ENCODE measurements around the gene TRIM17.

Gene TRIM17

DNA sequence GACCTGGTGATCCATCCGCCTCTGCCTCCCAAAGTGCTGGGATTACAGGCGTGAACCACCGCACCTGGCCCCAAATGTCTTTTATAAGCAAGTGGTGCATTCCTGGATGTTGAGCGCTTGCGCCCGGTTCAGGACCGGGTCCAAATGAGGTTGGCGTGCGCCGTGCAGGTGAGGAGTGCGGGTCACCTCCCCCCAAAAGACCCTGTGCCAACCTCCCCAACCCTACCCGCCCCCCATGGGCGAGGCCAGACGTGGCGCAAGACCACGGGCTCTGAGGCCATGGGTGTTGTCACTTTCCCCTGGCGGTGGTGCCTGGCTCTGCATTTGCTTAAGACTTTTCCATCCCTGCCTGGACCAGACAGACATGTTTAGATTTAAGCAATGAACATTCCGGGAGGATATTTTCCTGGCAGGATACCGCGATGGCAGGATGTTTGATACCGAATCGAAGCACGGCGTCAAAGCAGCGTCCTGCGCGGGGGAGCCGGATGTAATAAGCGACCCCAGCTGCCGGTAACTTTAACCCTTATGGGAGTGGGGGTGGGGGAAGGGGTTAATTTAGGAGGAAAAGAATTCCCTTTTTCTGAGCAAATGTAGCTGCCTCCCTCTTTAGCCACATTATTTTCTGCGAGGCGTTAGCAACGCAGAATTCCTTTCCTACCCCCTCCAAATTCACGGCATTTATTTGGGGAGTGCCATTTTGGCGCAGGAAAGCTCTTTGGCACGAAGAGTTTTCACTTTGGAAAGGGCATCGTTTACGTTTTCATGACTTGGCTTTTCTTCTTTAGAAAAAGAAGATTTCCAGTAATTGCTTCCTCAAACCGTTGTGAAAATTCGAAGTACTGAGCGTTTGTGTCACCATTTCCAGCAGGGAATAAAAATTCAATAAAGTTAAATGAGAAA, 42.7 kb upstream of the TRIM17 start (continued):
- TF ChIP-seq, protein P1, sequence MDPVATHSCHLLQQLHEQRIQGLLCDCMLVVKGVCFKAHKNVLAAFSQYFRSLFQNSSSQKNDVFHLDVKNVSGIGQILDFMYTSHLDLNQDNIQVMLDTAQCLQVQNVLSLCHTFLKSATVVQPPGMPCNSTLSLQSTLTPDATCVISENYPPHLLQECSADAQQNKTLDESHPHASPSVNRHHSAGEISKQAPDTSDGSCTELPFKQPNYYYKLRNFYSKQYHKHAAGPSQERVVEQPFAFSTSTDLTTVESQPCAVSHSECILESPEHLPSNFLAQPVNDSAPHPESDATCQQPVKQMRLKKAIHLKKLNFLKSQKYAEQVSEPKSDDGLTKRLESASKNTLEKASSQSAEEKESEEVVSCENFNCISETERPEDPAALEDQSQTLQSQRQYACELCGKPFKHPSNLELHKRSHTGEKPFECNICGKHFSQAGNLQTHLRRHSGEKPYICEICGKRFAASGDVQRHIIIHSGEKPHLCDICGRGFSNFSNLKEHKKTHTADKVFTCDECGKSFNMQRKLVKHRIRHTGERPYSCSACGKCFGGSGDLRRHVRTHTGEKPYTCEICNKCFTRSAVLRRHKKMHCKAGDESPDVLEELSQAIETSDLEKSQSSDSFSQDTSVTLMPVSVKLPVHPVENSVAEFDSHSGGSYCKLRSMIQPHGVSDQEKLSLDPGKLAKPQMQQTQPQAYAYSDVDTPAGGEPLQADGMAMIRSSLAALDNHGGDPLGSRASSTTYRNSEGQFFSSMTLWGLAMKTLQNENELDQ (tag by site-specific recombination; IDR thresholded peaks at IDR 0.05; ENCODE audit: low read depth): no peak
- TF ChIP-seq ZNF292 (tag by site-specific recombination; IDR thresholded peaks at IDR 0.05; ENCODE audit: borderline replicate concordance, low read depth) (no peak), ZNF530 (tag by site-specific recombination; IDR thresholded peaks at IDR 0.05; ENCODE audit: low read depth) (no peak), TCF7L2 (IDR thresholded peaks at IDR 0.05; ENCODE audit: borderline replicate concordance, low read depth, low read length) (no peak), ZNF169 (tag by site-specific recombination; IDR thresholded peaks at IDR 0.05) (no peak), HOXC10 (CRISPR knock-in tag; IDR thresholded peaks at IDR 0.05) (no peak), GLIS1 (tag by site-specific recombination; IDR thresholded peaks at IDR 0.05) (peak; percentile 63), ZFHX2 (tag by site-specific recombination; conservative IDR thresholded peaks at IDR 0.05) (peak; percentile 61; the same call in 1 of the 2 replicates), ZNF521 (tag by site-specific recombination; IDR thresholded peaks at IDR 0.05) (no peak), ZNF175 (tag by site-specific recombination; IDR thresholded peaks at IDR 0.05) (no peak), ZSCAN30 (tag by site-specific recombination; IDR thresholded peaks at IDR 0.05) (peak; percentile 79; the same call in 1 of the 2 replicates), ZNF302 (tag by site-specific recombination; IDR thresholded peaks at IDR 0.05; ENCODE audit: low read depth) (no peak), ZNF623 (tag by site-specific recombination; IDR thresholded peaks at IDR 0.05) (no peak), ZNF544 (tag by site-specific recombination; IDR thresholded peaks at IDR 0.05) (no peak), ZNF366 (tag by site-specific recombination; conservative IDR thresholded peaks at IDR 0.05) (peak; percentile 46), ZNF747 (tag by site-specific recombination; IDR thresholded peaks at IDR 0.05) (no peak), ZBTB21 (tag by site-specific recombination; IDR thresholded peaks at IDR 0.05) (0 out of 2 replicates have a peak, but pooled peaks have one; percentile 8), ZNF596 (tag by site-specific recombination; IDR thresholded peaks at IDR 0.05) (no peak; the same call in 1 of the 2 replicates), ZNF768 (tag by site-specific recombination; IDR thresholded peaks at IDR 0.05) (no peak; the same call in 1 of the 2 replicates), SCRT2 (tag by site-specific recombination; IDR thresholded peaks at IDR 0.05) (peak; percentile 64), ZNF830 (tag by site-specific recombination; IDR thresholded peaks at IDR 0.05; ENCODE audit: low read depth) (no peak), ZNF624 (tag by site-specific recombination; IDR thresholded peaks at IDR 0.05) (no peak), ZBTB7A (tag by site-specific recombination; IDR thresholded peaks at IDR 0.05; ENCODE audit: low read depth) (0 out of 2 replicates have a peak, but pooled peaks have one; percentile 63), ZNF561 (tag by site-specific recombination; IDR thresholded peaks at IDR 0.05; ENCODE audit: borderline replicate concordance) (0 out of 2 replicates have a peak, but pooled peaks have one; percentile 27), YY2 (tag by site-specific recombination; IDR thresholded peaks at IDR 0.05) (peak; percentile 49; the same call in 1 of the 2 replicates), ZNF146 (tag by site-specific recombination; IDR thresholded peaks at IDR 0.05) (no peak), SETDB1 (IDR thresholded peaks at IDR 0.05; ENCODE audit: insufficient read length, low read length) (no peak), SCRT1 (tag by site-specific recombination; IDR thresholded peaks at IDR 0.05; ENCODE audit: borderline replicate concordance) (peak; percentile 7; the same call in 1 of the 2 replicates), ZBTB48 (tag by site-specific recombination; IDR thresholded peaks at IDR 0.05) (0 out of 2 replicates have a peak, but pooled peaks have one; percentile 22)
- TF ChIP-seq, protein P2, sequence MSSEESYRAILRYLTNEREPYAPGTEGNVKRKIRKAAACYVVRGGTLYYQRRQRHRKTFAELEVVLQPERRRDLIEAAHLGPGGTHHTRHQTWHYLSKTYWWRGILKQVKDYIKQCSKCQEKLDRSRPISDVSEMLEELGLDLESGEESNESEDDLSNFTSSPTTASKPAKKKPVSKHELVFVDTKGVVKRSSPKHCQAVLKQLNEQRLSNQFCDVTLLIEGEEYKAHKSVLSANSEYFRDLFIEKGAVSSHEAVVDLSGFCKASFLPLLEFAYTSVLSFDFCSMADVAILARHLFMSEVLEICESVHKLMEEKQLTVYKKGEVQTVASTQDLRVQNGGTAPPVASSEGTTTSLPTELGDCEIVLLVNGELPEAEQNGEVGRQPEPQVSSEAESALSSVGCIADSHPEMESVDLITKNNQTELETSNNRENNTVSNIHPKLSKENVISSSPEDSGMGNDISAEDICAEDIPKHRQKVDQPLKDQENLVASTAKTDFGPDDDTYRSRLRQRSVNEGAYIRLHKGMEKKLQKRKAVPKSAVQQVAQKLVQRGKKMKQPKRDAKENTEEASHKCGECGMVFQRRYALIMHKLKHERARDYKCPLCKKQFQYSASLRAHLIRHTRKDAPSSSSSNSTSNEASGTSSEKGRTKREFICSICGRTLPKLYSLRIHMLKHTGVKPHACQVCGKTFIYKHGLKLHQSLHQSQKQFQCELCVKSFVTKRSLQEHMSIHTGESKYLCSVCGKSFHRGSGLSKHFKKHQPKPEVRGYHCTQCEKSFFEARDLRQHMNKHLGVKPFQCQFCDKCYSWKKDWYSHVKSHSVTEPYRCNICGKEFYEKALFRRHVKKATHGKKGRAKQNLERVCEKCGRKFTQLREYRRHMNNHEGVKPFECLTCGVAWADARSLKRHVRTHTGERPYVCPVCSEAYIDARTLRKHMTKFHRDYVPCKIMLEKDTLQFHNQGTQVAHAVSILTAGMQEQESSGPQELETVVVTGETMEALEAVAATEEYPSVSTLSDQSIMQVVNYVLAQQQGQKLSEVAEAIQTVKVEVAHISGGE (tag by site-specific recombination; conservative IDR thresholded peaks at IDR 0.05; ENCODE audit: low read depth): no peak
- TF ChIP-seq, protein P3, sequence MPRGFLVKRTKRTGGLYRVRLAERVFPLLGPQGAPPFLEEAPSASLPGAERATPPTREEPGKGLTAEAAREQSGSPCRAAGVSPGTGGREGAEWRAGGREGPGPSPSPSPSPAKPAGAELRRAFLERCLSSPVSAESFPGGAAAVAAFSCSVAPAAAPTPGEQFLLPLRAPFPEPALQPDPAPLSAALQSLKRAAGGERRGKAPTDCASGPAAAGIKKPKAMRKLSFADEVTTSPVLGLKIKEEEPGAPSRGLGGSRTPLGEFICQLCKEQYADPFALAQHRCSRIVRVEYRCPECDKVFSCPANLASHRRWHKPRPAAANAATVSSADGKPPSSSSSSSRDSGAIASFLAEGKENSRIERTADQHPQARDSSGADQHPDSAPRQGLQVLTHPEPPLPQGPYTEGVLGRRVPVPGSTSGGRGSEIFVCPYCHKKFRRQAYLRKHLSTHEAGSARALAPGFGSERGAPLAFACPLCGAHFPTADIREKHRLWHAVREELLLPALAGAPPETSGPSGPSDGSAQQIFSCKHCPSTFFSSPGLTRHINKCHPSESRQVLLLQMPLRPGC (tag by site-specific recombination; IDR thresholded peaks at IDR 0.05): no peak; the same call in 1 of the 2 replicates
- TF ChIP-seq, protein P4, sequence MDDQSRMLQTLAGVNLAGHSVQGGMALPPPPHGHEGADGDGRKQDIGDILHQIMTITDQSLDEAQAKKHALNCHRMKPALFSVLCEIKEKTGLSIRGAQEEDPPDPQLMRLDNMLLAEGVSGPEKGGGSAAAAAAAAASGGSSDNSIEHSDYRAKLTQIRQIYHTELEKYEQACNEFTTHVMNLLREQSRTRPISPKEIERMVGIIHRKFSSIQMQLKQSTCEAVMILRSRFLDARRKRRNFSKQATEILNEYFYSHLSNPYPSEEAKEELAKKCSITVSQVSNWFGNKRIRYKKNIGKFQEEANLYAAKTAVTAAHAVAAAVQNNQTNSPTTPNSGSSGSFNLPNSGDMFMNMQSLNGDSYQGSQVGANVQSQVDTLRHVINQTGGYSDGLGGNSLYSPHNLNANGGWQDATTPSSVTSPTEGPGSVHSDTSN (CRISPR knock-in tag; IDR thresholded peaks at IDR 0.05): no peak

All from HEK293 (cell line).